MCF 10A (cell line): ENCODE results near the gene VAMP5. TPM values are rescaled to one million over a fixed set of nuclear protein-coding genes. Genes with fewer than 3 reads are reported as not detected.

ENCODE experiments used
- BruUV-seq: library from RNA; stranded (reverse); fragments of 400-500 nt; replicated peaks from 2 replicates; lab custom pipeline; 2021; lab: Mats Ljungman, UMichigan
- CTCF ChIA-PET: fragments of 300-600 bp; sonication (Branson Sonifier 250); formaldehyde crosslinking; extraction: SDS; loops from one replicate; lab custom pipeline; 2021; ENCODE audit warnings: antibody characterized with exemption, inconsistent platforms; lab: Yijun Ruan, JAX
- POLR2A ChIA-PET: fragments of 300-600, 350-650 bp; sonication (Branson Sonifier 250); formaldehyde crosslinking; extraction: SDS; loops from one replicate; lab custom pipeline; 2020; ENCODE audit warnings: antibody characterized with exemption, inconsistent platforms; lab: Yijun Ruan, JAX
- DNase-seq: peaks from one replicate; pipeline ENCODE4 v3.0.0-alpha.2; 2018; ENCODE audit not compliant: unreplicated experiment
- H3K27ac Mint-ChIP-seq: one replicate; pipeline ENCODE4 v1.8.0; 2022; ENCODE audit warnings: mild to moderate bottlenecking, low read depth, mixed read lengths; ENCODE audit not compliant: unreplicated experiment
- H3K27me3 Mint-ChIP-seq: one replicate; pipeline ENCODE4 v1.8.0; 2022; ENCODE audit warnings: mixed read lengths; ENCODE audit not compliant: insufficient read depth, unreplicated experiment
- H3K36me3 Mint-ChIP-seq: one replicate; pipeline ENCODE4 v1.8.0; 2022; ENCODE audit warnings: mild to moderate bottlenecking, moderate library complexity, mixed read lengths; ENCODE audit not compliant: insufficient read depth, unreplicated experiment
- H3K4me1 Mint-ChIP-seq: one replicate; pipeline ENCODE4 v1.8.0; 2022; ENCODE audit warnings: mixed read lengths; ENCODE audit not compliant: insufficient read depth, unreplicated experiment
- H3K4me3 Mint-ChIP-seq: one replicate; pipeline ENCODE4 v1.8.0; 2022; ENCODE audit warnings: mild to moderate bottlenecking, moderate library complexity, mixed read lengths; ENCODE audit not compliant: unreplicated experiment
- H3K9me3 Mint-ChIP-seq: one replicate; pipeline ENCODE4 v1.8.0; 2022; ENCODE audit warnings: mixed read lengths; ENCODE audit not compliant: unreplicated experiment
- CTCF ChIP-seq: fragments of 200-600 bp; IDR thresholded peaks from one replicate; pipeline ENCODE4 v1.8.0; 2022; ENCODE audit warnings: antibody characterized with exemption, mild to moderate bottlenecking; ENCODE audit not compliant: unreplicated experiment
- intact Hi-C: fragments of 100-400 bp; cut with micrococcal nuclease; formaldehyde crosslinking; loops from 2 replicates; pipeline ENCODE4 v1.14.1; 2022
- total RNA-seq: library from RNA; stranded (reverse); gene quantifications from 2 replicates; pipeline ENCODE4 v1.2.3, GENCODE V29; 2022

VAMP5 gene
- total RNA-seq, 1 experiment from 2014 or later, result 1.6 TPM

GRCh38 chr2:85549095-85549494 is 35.1 kb upstream of the VAMP5 start:
- no peak overlapping the region for H3K4me3 Mint-ChIP-seq
- peaks cover 60% of the 10 kb centered on the region for H3K36me3 Mint-ChIP-seq
- BruUV-seq, result TSS peak; percentile 31
- ChIA-PET POLR2A (interaction anchor here (0.6 to 16.8 kb wide), 14 partner anchors 10 to 221 kb away, joined by 3 to 287 read pairs (median 8); partner anchors contain the start of genes ELMOD3, GGCX, MAT2A and RETSAT), CTCF (interaction anchor here (0.9 to 12.7 kb wide), 7 partner anchors 9 to 251 kb away, joined by 3 to 293 read pairs (median 11); partner anchors contain the start of genes GGCX, MAT2A and SH2D6)
- TF ChIP-seq CTCF, result no peak
- H3K27ac Mint-ChIP-seq, result no peak overlapping the region
- DNase-seq, result no peak
- no peaks in the 10 kb centered on the region for H3K27me3 Mint-ChIP-seq
- intact Hi-C loops, result loop anchor here (5.0 kb wide), 1 partner anchor 197 kb away; the partner anchor contains the start of genes ELMOD3 and RETSAT
- H3K9me3 Mint-ChIP-seq, result no peaks in the 10 kb centered on the region
- peaks cover 12% of the 10 kb centered on the region for H3K4me1 Mint-ChIP-seq

GRCh38 chr2:85549826-85550225 is 34.4 kb upstream of the VAMP5 start:
- intact Hi-C loops, result loop anchor here (5.0 kb wide), 2 partner anchors 198 to 238 kb away; partner anchors contain the start of genes ELMOD3 and RETSAT
- POLR2A ChIA-PET, result interaction anchor here (0.6 to 16.8 kb wide), 9 partner anchors 10 to 222 kb away, joined by 3 to 287 read pairs (median 8); partner anchors contain the start of genes MAT2A, RNF181, SH2D6 and TGOLN2
- no peak overlapping the region for H3K4me3 Mint-ChIP-seq
- no peak overlapping the region for H3K27ac Mint-ChIP-seq
- CTCF ChIA-PET, result interaction anchor here (0.6 to 12.7 kb wide), 9 partner anchors 9 to 251 kb away, joined by 3 to 293 read pairs (median 11); partner anchors contain the start of genes GGCX, MAT2A, SH2D6 and VAMP8
- no TSS peak for BruUV-seq
- no peak for TF ChIP-seq CTCF
- no peaks in the 10 kb centered on the region for H3K9me3 Mint-ChIP-seq
- peaks cover 58% of the 10 kb centered on the region for H3K36me3 Mint-ChIP-seq
- no peaks in the 10 kb centered on the region for H3K27me3 Mint-ChIP-seq
- peaks cover 7% of the 10 kb centered on the region for H3K4me1 Mint-ChIP-seq
- peak; percentile 17 for DNase-seq

- no peaks in the 10 kb centered on the region for H3K27me3 Mint-ChIP-seq
- no peak overlapping the region for H3K27ac Mint-ChIP-seq
- POLR2A ChIA-PET, result interaction anchor here (0.6 to 16.8 kb wide), 12 partner anchors 9 to 223 kb away, joined by 3 to 287 read pairs (median 6); partner anchors contain the start of genes MAT2A, RNF181, SH2D6 and TGOLN2
- intact Hi-C loops, result loop anchor here (5.0 kb wide), 1 partner anchor 238 kb away; no protein-coding TSS in a partner anchor
- no peaks in the 10 kb centered on the region for H3K9me3 Mint-ChIP-seq
- DNase-seq, result no peak
- TF ChIP-seq CTCF, result no peak
- peaks cover 53% of the 10 kb centered on the region for H3K36me3 Mint-ChIP-seq
- peaks cover 7% of the 10 kb centered on the region for H3K4me1 Mint-ChIP-seq
- BruUV-seq, result no TSS peak
- CTCF ChIA-PET, result interaction anchor here (0.5 to 12.7 kb wide), 13 partner anchors 10 to 484 kb away, joined by 3 to 293 read pairs (median 5); partner anchors contain the start of genes GGCX, MAT2A and SH2D6
- no peak overlapping the region for H3K4me3 Mint-ChIP-seq
These were observed 33.7 kb upstream of the VAMP5 start for GRCh38 chr2:85550486-85550885.
